HCT116 (cell line): ENCODE data around the gene BABAM2. TPM values are rescaled to one million over a fixed set of nuclear protein-coding genes. Genes with fewer than 3 reads are reported as not detected.

Experiments
- ATAC-seq: fragments of 200-7000 bp; cut with Tn5 transposase; 2 replicates; pipeline ENCODE4 v1.9.1; 2020; ENCODE audit warnings: mild to moderate bottlenecking, moderate library complexity
- BruUV-seq: library from RNA; stranded (reverse); fragments of 400-500 nt; replicated peaks from 2 replicates; lab custom pipeline; 2021; lab: Mats Ljungman, UMichigan
- CTCF ChIA-PET: fragments of 300-600 bp; sonication (Branson Sonifier 250); formaldehyde crosslinking; loops from one replicate; lab custom pipeline; 2021; ENCODE audit warnings: antibody characterized with exemption; lab: Charles Lee
- POLR2A ChIA-PET: fragments of 300-600, 350-600 bp; sonication (Branson Sonifier 250); formaldehyde crosslinking; loops from one replicate; lab custom pipeline; 2021; ENCODE audit warnings: antibody characterized with exemption; lab: Charles Lee
- RAD21 ChIA-PET, 2 experiments: fragments of 300-600 bp; sonication (Branson Sonifier 250); formaldehyde crosslinking; loops; one replicate each; lab custom pipeline; 2023; ENCODE audit warnings: low total read pairs in 2 of 2; ENCODE audit not compliant: uncharacterized antibody in 2 of 2, unreplicated experiment in 2 of 2, low non-redundant PET in 1 of 2; lab: Charles Lee
- DNase-seq: peaks from one replicate; pipeline ENCODE4 v3.0.0-alpha.2; 2010; ENCODE audit warnings: low read depth, low spot score
- H2AFZ ChIP-seq: fragments of 200-600 bp; shearing (Covaris generic), sonication (generic); 2 replicates; pipeline ENCODE4 v1.6.1; 2017; ENCODE audit warnings: low read depth, mixed run types, mixed read lengths, antibody characterized with exemption, low read length; ENCODE audit not compliant: poor library complexity, severe bottlenecking
- H3K27ac ChIP-seq: 2 replicates; pipeline ENCODE4 v1.5.1; 2012; ENCODE audit warnings: low read depth, low read length
- H3K27me3 ChIP-seq: fragments of 200-600 bp; sonication (generic); 2 replicates; pipeline ENCODE4 v1.6.1; 2016; ENCODE audit warnings: mixed run types, low read length, mixed read lengths; ENCODE audit not compliant: insufficient read depth
- H3K36me3 ChIP-seq, 2 experiments: fragments of 200-500 bp in 1 of 2; fragments of 200-600 bp in 1 of 2; sonication (Bioruptor generic) in 1 of 2; sonication (generic) in 1 of 2; 2 replicates each; pipeline versions ENCODE4 v1.5.1 to v1.6.1; 2014 to 2016; ENCODE audit warnings: low read length in 2 of 2, inconsistent platforms in 1 of 2, mixed read lengths in 1 of 2, mixed run types in 1 of 2; ENCODE audit not compliant: insufficient read depth in 2 of 2, control insufficient read depth in 1 of 2
- H3K4me1 ChIP-seq, 2 experiments: fragments of 200-600 bp in 1 of 2; sonication (generic) in 1 of 2; 2 replicates each; pipeline versions ENCODE4 v1.5.1 to v1.6.1; 2012 to 2017; ENCODE audit warnings: low read length in 2 of 2, inconsistent platforms in 1 of 2, mild to moderate bottlenecking in 1 of 2, mixed read lengths in 1 of 2, mixed run types in 1 of 2, moderate library complexity in 1 of 2; ENCODE audit not compliant: insufficient read depth in 2 of 2, control insufficient read depth in 1 of 2
- H3K4me2 ChIP-seq: fragments of 200-600 bp; sonication (generic); 2 replicates; pipeline ENCODE4 v1.6.1; 2017; ENCODE audit warnings: mixed run types, low read length, mixed read lengths
- H3K4me3 ChIP-seq, 2 experiments: fragments of 200-600 bp in 1 of 2; sonication (generic) in 1 of 2; replicated peaks in 1 of 2; 2 replicates each; pipeline ENCODE4 v1.5.1; 2011 to 2016; ENCODE audit warnings: low read length in 2 of 2, control low read depth in 1 of 2, low read depth in 1 of 2, mild to moderate bottlenecking in 1 of 2, mixed read lengths in 1 of 2, mixed run types in 1 of 2
- H3K79me2 ChIP-seq: fragments of 200-600 bp; sonication (generic); 2 replicates; pipeline ENCODE4 v1.6.1; 2017; ENCODE audit warnings: mild to moderate bottlenecking, mixed run types, low read length, moderate library complexity, mixed read lengths; ENCODE audit not compliant: insufficient read depth
- H3K9ac ChIP-seq: fragments of 200-600 bp; sonication (generic); 2 replicates; pipeline ENCODE4 v1.6.1; 2016; ENCODE audit warnings: low read length, mixed read lengths
- H3K9me2 ChIP-seq: fragments of 200-600 bp; sonication (generic), shearing (Covaris generic); 2 replicates; pipeline ENCODE4 v1.6.1; 2017; ENCODE audit warnings: mixed run types, mild to moderate bottlenecking, moderate library complexity; ENCODE audit not compliant: insufficient read depth
- H3K9me3 ChIP-seq, 2 experiments: fragments of 200-500 bp in 1 of 2; fragments of 200-600 bp in 1 of 2; sonication (Bioruptor generic) in 1 of 2; sonication (generic) in 1 of 2; 2 replicates each; pipeline ENCODE4 v1.6.1; 2014 to 2017; ENCODE audit warnings: low read length in 2 of 2, mixed read lengths in 2 of 2, inconsistent platforms in 1 of 2, low read depth in 1 of 2, mild to moderate bottlenecking in 1 of 2, mixed run types in 1 of 2, moderate library complexity in 1 of 2; ENCODE audit not compliant: control insufficient read depth in 1 of 2, insufficient read depth in 1 of 2
- H4K20me1 ChIP-seq: fragments of 200-600 bp; sonication (generic), shearing (Covaris generic); 2 replicates; pipeline ENCODE4 v1.6.1; 2017; ENCODE audit warnings: mixed run types, mild to moderate bottlenecking, moderate library complexity; ENCODE audit not compliant: insufficient read depth
- CBX3 ChIP-seq: IDR thresholded peaks from 2 replicates; pipeline ENCODE4 v1.6.1; 2012; ENCODE audit warnings: low read depth
- CEBPB ChIP-seq: IDR thresholded peaks from 2 replicates; pipeline ENCODE4 v1.6.1; 2012; ENCODE audit warnings: low read depth
- EGR1 ChIP-seq: IDR thresholded peaks from 2 replicates; pipeline ENCODE4 v1.6.1; 2012; ENCODE audit warnings: low read depth
- ELF1 ChIP-seq: IDR thresholded peaks from 2 replicates; pipeline ENCODE4 v1.6.1; 2012; ENCODE audit warnings: low read depth, borderline replicate concordance
- FOSL1 ChIP-seq: IDR thresholded peaks from 2 replicates; pipeline ENCODE4 v1.6.1; 2012; ENCODE audit warnings: low read depth
- JUND ChIP-seq: IDR thresholded peaks from 2 replicates; pipeline ENCODE4 v1.6.1; 2012
- MAX ChIP-seq: IDR thresholded peaks from 2 replicates; pipeline ENCODE4 v1.6.1; 2012
- POLR2AphosphoS5 ChIP-seq: IDR thresholded peaks from 2 replicates; pipeline ENCODE4 v1.6.1; 2011; ENCODE audit warnings: mild to moderate bottlenecking, low read depth, low read length, moderate library complexity
- SP1 ChIP-seq: IDR thresholded peaks from 2 replicates; pipeline ENCODE4 v1.6.1; 2012; ENCODE audit warnings: low read depth
- SRF ChIP-seq: IDR thresholded peaks from 2 replicates; pipeline ENCODE4 v1.6.1; 2012; ENCODE audit warnings: low read depth
- TCF7L2 ChIP-seq: IDR thresholded peaks from 2 replicates; pipeline ENCODE4 v1.7.0; 2011; ENCODE audit warnings: borderline replicate concordance, inconsistent platforms; ENCODE audit not compliant: insufficient read depth, insufficient read length; ENCODE audit errors: extremely low read depth
- ZBTB33 ChIP-seq: IDR thresholded peaks from 2 replicates; pipeline ENCODE4 v1.6.1; 2011; ENCODE audit warnings: mild to moderate bottlenecking, low read length, moderate library complexity; ENCODE audit not compliant: insufficient replicate concordance; ENCODE audit errors: extremely low read depth
- ZFX ChIP-seq: fragments of 450-650 bp; IDR thresholded peaks from 2 replicates; pipeline ENCODE4 v1.6.1; 2017
- ZNF274 ChIP-seq: fragments of 200-500 bp; sonication (Bioruptor generic); IDR thresholded peaks from 2 replicates; pipeline ENCODE4 v1.6.1; 2014; ENCODE audit warnings: mild to moderate bottlenecking, low read depth, low read length, inconsistent platforms
- intact Hi-C: fragments of 100-400 bp; cut with micrococcal nuclease; formaldehyde crosslinking; loops from 2 replicates; pipeline ENCODE4 v1.10.0; 2022
- total RNA-seq: library from RNA; stranded (reverse); gene quantifications from one replicate; pipeline ENCODE4 v1.2.1, GENCODE V29; 2021; ENCODE audit not compliant: unreplicated experiment
- TF ChIP-seq, protein P1 (sequence below): IDR thresholded peaks from 2 replicates; pipeline ENCODE4 v1.6.1; 2012; ENCODE audit warnings: low read depth

Gene BABAM2
- total RNA-seq, 1 experiment from 2014 or later: 23.8 TPM

DNA sequence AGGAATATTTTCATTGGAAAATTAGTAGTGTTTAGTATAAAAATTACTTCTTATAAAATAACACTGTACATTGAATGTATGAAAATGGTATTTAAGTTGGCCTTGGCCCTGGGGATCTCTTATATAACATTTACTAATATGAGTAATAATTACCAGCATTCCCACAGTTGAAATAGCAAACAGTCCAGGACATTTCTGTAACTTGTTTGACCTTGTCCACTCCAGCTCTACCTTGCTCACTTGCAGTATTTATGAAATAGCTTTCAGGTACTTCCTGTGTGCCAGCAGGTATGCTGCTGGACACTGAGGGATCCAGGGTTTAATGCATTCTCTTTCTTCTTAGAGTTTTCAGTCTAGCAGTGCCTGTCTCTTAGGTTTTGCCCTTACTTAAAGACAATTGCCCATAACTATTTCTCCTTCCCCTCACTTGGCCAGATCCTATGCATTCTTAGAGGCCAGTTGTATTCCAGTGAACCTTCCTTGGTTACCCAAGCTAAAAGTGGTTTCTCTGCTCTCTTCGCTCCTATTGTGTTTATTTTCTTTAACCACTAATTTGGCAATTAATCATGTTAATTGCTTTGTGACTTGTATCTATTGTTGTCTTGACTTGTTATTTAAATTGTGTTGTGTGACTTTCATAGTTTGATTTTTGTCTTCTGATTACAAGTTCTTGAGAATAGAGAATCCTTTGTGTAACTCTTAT lies 25.9 kb downstream of the BABAM2 start (continued):
- TF ChIP-seq, protein P1, sequence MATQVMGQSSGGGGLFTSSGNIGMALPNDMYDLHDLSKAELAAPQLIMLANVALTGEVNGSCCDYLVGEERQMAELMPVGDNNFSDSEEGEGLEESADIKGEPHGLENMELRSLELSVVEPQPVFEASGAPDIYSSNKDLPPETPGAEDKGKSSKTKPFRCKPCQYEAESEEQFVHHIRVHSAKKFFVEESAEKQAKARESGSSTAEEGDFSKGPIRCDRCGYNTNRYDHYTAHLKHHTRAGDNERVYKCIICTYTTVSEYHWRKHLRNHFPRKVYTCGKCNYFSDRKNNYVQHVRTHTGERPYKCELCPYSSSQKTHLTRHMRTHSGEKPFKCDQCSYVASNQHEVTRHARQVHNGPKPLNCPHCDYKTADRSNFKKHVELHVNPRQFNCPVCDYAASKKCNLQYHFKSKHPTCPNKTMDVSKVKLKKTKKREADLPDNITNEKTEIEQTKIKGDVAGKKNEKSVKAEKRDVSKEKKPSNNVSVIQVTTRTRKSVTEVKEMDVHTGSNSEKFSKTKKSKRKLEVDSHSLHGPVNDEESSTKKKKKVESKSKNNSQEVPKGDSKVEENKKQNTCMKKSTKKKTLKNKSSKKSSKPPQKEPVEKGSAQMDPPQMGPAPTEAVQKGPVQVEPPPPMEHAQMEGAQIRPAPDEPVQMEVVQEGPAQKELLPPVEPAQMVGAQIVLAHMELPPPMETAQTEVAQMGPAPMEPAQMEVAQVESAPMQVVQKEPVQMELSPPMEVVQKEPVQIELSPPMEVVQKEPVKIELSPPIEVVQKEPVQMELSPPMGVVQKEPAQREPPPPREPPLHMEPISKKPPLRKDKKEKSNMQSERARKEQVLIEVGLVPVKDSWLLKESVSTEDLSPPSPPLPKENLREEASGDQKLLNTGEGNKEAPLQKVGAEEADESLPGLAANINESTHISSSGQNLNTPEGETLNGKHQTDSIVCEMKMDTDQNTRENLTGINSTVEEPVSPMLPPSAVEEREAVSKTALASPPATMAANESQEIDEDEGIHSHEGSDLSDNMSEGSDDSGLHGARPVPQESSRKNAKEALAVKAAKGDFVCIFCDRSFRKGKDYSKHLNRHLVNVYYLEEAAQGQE: no peak
- TF ChIP-seq CEBPB: no peak
- TF ChIP-seq ELF1: no peak
- no peak for TF ChIP-seq SRF
- no peak for TF ChIP-seq FOSL1
- TF ChIP-seq POLR2AphosphoS5: no peak
- no peak for TF ChIP-seq ZNF274
- TF ChIP-seq JUND: no peak
- TF ChIP-seq ZFX: no peak
- TF ChIP-seq CBX3: no peak
- TF ChIP-seq TCF7L2: no peak

DNA sequence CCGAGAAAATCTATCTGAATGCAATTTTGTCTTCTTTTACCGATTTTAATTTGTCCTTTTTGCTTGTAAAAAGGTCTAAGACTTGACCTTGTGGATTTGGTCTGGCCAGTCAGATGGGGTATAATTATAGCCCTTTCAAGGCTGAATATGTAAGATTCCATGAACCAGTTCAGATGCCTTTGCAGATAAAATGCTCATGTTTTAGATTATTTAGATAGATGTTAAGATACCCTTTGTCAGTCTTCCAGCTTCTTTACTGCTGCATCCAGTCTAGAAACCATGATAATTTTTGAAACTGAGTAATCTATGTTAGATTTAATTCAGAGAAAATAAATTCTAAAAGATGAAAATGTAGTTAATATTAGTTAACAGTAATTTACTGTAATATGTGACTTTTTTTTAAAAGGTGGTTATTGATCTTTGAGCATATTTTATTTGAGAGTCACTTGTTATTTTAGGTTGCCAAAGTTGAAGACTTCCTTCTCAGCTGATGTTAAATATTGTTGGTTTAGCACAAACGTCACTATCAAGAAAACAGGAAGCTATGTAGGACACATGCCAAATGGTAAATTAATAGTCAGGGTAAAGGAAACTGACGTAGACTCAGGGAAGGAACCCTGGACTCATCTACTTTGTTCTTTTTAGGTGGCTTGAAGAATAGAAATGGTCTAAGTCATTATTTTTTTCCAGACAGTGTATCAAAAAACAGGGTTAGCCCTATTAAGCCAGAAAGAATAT lies 29.8 kb downstream of the BABAM2 start:
- H3K9me3 ChIP-seq: no peaks in the 10 kb centered on the region
- no peaks in the 10 kb centered on the region for H3K27me3 ChIP-seq
- no peak overlapping the region for H3K27ac ChIP-seq
- BruUV-seq: no TSS peak
- no peaks in the 10 kb centered on the region for H3K9me2 ChIP-seq
- H3K9ac ChIP-seq: no peak overlapping the region
- intact Hi-C loops: no loop called here
- H3K4me3 ChIP-seq: no peak overlapping the region
- no peak overlapping the region for H3K4me2 ChIP-seq
- H3K36me3 ChIP-seq: no peaks in the 10 kb centered on the region
- ChIA-PET POLR2A (no interaction called here), RAD21 (no interaction called here), CTCF (no interaction called here)
- ATAC-seq: no peak
- DNase-seq: no peak
- H4K20me1 ChIP-seq: no peaks in the 10 kb centered on the region
- H3K79me2 ChIP-seq: no peaks in the 10 kb centered on the region; the same call in 1 of the 2 replicates
- peaks cover 0 to 6% of the 10 kb centered on the region in 2 experiments; a peak in 1 of 4 replicates for H3K4me1 ChIP-seq
- H2AFZ ChIP-seq: no peak overlapping the region
- TF ChIP-seq MAX: no peak
- TF ChIP-seq, protein P1: no peak
- no peak for TF ChIP-seq EGR1
- no peak for TF ChIP-seq ZBTB33
- TF ChIP-seq SP1: no peak
